OCI-LY3 (cell line): ENCODE results near the gene TBK1.

ENCODE experiments used
- H2AFZ ChIP-seq: fragments of 200-600, 300-600 bp; shearing (Covaris generic); 2 replicates; pipeline ENCODE4 v1.6.0; 2014; ENCODE audit warnings: antibody characterized with exemption, low read depth, low read length
- H3K27ac ChIP-seq: fragments of 200-600, 300-600 bp; sonication (generic); 2 replicates; pipeline ENCODE4 v1.5.1; 2014; ENCODE audit warnings: mild to moderate bottlenecking, low read length, moderate library complexity, mixed read lengths
- H3K27me3 ChIP-seq: fragments of 200-600, 300-600 bp; sonication (generic); 2 replicates; pipeline ENCODE4 v1.6.1; 2014; ENCODE audit warnings: low read depth, low read length, mixed read lengths
- H3K36me3 ChIP-seq: fragments of 200-600, 300-600 bp; sonication (generic); replicated peaks from 2 replicates; pipeline ENCODE3; 2014; ENCODE audit warnings: low read depth, low read length, mixed read lengths
- H3K4me1 ChIP-seq: fragments of 300-600, 200-600 bp; sonication (generic); 2 replicates; pipeline ENCODE4 v1.6.1; 2014; ENCODE audit warnings: low read length, mixed read lengths
- H3K4me2 ChIP-seq: fragments of 200-600, 300-600 bp; sonication (generic); 2 replicates; pipeline ENCODE4 v1.6.1; 2014; ENCODE audit warnings: low read length, mixed read lengths
- H3K4me3 ChIP-seq: fragments of 300-600, 200-600 bp; sonication (generic); 2 replicates; pipeline ENCODE4 v1.5.1; 2014; ENCODE audit warnings: antibody characterized with exemption, mild to moderate bottlenecking, low read length, moderate library complexity
- H3K79me2 ChIP-seq: fragments of 300-600, 200-600 bp; shearing (Covaris generic); 2 replicates; pipeline ENCODE4 v1.6.1; 2014; ENCODE audit warnings: mild to moderate bottlenecking, low read length, mixed read lengths
- H3K9ac ChIP-seq: fragments of 300-600, 200-600 bp; shearing (Covaris generic); 2 replicates; pipeline ENCODE4 v1.6.0; 2014; ENCODE audit warnings: mild to moderate bottlenecking, low read length, moderate library complexity
- H3K9me3 ChIP-seq: fragments of 200-600, 300-600 bp; shearing (Covaris generic); 2 replicates; pipeline ENCODE4 v1.6.1; 2014; ENCODE audit warnings: low read length, mixed read lengths; ENCODE audit not compliant: insufficient read depth
- H4K20me1 ChIP-seq: fragments of 200-600, 300-600 bp; sonication (generic); 2 replicates; pipeline ENCODE4 v1.6.1; 2016; ENCODE audit warnings: low read length, mixed read lengths; ENCODE audit not compliant: insufficient read depth
- EZH2phosphoT487 ChIP-seq: fragments of 200-600 bp; shearing (Covaris generic); IDR thresholded peaks from 2 replicates; pipeline ENCODE4 v1.6.1; 2018; ENCODE audit warnings: antibody characterized with exemption, mixed run types, low read depth
- TF ChIP-seq, protein P1 (sequence below): fragments of 200-600, 300-600 bp; sonication (generic); IDR thresholded peaks from 2 replicates; pipeline ENCODE4 v1.5.1; 2014; ENCODE audit warnings: antibody characterized with exemption, low read length, low read depth

The TBK1 gene

DNA sequence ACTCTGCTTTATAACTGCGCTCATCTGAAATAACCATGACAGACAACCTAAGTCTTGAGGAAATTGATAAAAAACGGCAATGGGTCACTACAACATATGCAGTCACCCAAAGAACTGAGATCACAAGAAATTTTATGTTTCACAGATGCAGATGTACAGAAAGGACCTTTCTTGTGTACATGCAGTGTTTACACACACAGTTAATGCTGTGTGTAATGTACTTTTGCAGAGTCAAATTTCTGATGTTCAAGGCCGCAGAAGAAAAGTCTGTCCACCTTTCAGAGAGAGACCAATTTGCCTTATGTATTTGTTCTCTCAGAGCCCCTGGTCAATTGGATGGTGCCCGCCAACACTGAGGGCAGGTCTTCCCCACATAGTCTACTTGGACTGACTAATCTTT, 23.0 kb upstream of the TBK1 start:
- H3K9ac ChIP-seq: no peak overlapping the region
- TF ChIP-seq, protein P1, sequence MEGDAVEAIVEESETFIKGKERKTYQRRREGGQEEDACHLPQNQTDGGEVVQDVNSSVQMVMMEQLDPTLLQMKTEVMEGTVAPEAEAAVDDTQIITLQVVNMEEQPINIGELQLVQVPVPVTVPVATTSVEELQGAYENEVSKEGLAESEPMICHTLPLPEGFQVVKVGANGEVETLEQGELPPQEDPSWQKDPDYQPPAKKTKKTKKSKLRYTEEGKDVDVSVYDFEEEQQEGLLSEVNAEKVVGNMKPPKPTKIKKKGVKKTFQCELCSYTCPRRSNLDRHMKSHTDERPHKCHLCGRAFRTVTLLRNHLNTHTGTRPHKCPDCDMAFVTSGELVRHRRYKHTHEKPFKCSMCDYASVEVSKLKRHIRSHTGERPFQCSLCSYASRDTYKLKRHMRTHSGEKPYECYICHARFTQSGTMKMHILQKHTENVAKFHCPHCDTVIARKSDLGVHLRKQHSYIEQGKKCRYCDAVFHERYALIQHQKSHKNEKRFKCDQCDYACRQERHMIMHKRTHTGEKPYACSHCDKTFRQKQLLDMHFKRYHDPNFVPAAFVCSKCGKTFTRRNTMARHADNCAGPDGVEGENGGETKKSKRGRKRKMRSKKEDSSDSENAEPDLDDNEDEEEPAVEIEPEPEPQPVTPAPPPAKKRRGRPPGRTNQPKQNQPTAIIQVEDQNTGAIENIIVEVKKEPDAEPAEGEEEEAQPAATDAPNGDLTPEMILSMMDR: no peak
- no peak for TF ChIP-seq EZH2phosphoT487
- no peaks in the 10 kb centered on the region for H3K27me3 ChIP-seq
- H3K4me3 ChIP-seq: no peak overlapping the region
- peaks cover 2% of the 10 kb centered on the region; the same call in 1 of the 2 replicates for H4K20me1 ChIP-seq
- no peaks in the 10 kb centered on the region for H3K4me1 ChIP-seq
- no peak overlapping the region for H2AFZ ChIP-seq
- H3K36me3 ChIP-seq: peaks cover 64% of the 10 kb centered on the region
- H3K9me3 ChIP-seq: no peaks in the 10 kb centered on the region
- H3K4me2 ChIP-seq: no peak overlapping the region
- no peak overlapping the region for H3K27ac ChIP-seq
- H3K79me2 ChIP-seq: no peaks in the 10 kb centered on the region

DNA sequence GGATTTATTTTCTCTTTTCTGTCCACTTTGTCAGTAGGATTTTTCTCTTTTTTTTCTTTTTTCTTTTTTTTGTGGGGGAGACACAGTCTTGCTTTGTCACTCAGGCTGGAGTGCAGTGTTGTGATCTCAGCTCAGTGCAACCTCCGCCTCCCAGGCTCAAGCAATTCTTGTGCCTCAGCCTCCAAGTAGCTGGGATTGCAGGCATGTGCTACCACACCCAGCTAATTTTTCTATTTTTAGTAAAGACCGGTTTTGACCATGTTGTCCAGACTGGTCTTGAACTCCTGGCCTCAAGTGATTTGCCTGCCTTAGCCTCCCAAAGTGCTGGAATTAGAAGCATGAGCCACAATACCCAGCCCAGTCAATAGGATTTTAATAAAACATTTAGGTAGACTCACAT, 21.0 kb upstream of the TBK1 start:
- Histone ChIP-seq H3K4me2 (no peak overlapping the region), H3K4me1 (no peaks in the 10 kb centered on the region), H3K79me2 (no peaks in the 10 kb centered on the region), H3K27ac (no peak overlapping the region), H3K9ac (no peak overlapping the region), H2AFZ (no peak overlapping the region), H3K27me3 (no peaks in the 10 kb centered on the region), H3K36me3 (peaks cover 64% of the 10 kb centered on the region), H3K4me3 (no peak overlapping the region), H4K20me1 (no peaks in the 10 kb centered on the region), H3K9me3 (no peaks in the 10 kb centered on the region)
- no peak for TF ChIP-seq EZH2phosphoT487
- TF ChIP-seq, protein P1: no peak

DNA sequence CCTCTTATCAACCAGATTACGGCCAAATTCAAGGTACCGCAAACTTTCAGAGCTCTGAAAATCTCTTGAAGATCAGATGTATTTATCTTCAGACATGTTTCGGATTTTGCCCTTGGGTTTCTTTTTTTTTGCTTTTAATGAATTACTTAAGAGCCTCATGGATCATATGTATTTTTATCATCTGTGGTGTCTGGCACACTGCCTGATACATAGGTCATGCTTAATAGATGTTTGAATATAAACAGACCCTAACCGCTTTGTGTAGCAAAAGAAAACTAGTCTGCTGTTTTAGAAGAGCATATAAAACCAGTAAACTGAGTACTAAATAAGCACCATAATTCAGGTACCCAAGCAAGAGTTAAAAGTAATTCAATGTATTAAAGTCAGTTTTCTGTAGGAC, 20.1 kb upstream of the TBK1 start:
- Histone ChIP-seq H2AFZ (no peak overlapping the region), H3K9me3 (no peaks in the 10 kb centered on the region), H4K20me1 (no peaks in the 10 kb centered on the region), H3K27me3 (no peaks in the 10 kb centered on the region), H3K36me3 (peaks cover 67% of the 10 kb centered on the region), H3K79me2 (0 out of 2 replicates have a peak, but pooled peaks cover 2% of the 10 kb centered on the region), H3K27ac (no peak overlapping the region), H3K4me3 (no peak overlapping the region), H3K4me2 (no peak overlapping the region), H3K9ac (no peak overlapping the region), H3K4me1 (no peaks in the 10 kb centered on the region)
- no peak for TF ChIP-seq EZH2phosphoT487
- TF ChIP-seq, protein P1: no peak

DNA sequence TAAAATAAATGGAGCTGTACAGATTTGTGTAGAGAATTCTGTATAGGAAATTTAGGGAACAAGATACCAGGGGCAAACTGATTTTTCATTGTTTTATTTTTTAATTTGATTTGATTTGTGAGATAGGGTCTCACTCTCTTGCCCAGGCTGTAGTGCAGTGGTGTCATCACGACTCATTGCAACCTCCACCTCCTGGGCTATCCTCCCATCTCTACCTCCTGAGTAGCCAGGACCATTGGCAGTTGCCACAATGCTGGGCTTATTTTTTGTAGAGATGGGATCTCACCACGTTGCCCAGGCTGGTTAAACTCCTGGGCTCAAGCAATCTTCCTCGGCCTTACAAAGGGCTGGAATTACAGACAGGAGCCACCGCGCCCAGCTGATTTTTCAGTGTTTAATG, 18.0 kb upstream of the TBK1 start:
- H3K27me3 ChIP-seq: no peaks in the 10 kb centered on the region
- TF ChIP-seq EZH2phosphoT487: no peak
- no peak overlapping the region for H2AFZ ChIP-seq
- no peak overlapping the region for H3K4me3 ChIP-seq
- no peaks in the 10 kb centered on the region for H4K20me1 ChIP-seq
- no peak overlapping the region for H3K27ac ChIP-seq
- H3K36me3 ChIP-seq: peaks cover 67% of the 10 kb centered on the region
- H3K4me2 ChIP-seq: no peak overlapping the region
- 0 out of 2 replicates have a peak, but pooled peaks cover 5% of the 10 kb centered on the region for H3K79me2 ChIP-seq
- H3K9ac ChIP-seq: no peak overlapping the region
- H3K4me1 ChIP-seq: no peaks in the 10 kb centered on the region
- no peaks in the 10 kb centered on the region for H3K9me3 ChIP-seq

DNA sequence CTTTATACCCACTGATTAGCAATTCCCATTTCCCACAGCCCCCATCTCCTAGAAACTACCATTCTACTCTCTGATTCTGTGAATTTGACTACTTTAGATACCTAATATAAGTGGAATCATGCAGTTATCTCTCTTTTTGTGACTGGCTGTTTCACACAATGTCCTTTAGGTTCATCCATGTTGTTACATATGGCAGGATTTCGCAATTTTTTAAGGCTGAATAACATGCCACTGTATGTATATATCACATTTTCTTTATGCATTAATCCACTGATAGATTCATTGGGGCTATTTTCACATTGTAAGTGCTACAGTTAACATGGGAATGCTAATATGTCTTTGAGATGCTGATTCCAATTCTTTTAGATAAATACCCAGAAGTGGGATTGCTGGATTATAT, 11.8 kb upstream of the TBK1 start:
- Histone ChIP-seq H3K4me3 (no peak overlapping the region), H3K9me3 (no peaks in the 10 kb centered on the region), H4K20me1 (no peaks in the 10 kb centered on the region), H3K4me1 (no peaks in the 10 kb centered on the region), H3K27ac (no peak overlapping the region), H3K36me3 (peaks cover 65% of the 10 kb centered on the region), H3K9ac (no peak overlapping the region), H3K4me2 (no peak overlapping the region), H3K27me3 (no peaks in the 10 kb centered on the region), H2AFZ (no peak overlapping the region), H3K79me2 (peaks cover 5% of the 10 kb centered on the region; the same call in 1 of the 2 replicates)
- TF ChIP-seq EZH2phosphoT487: no peak
- TF ChIP-seq, protein P1: no peak
